Sciatic nerve (tissue), 2 donors: ENCODE results near the gene EDC3. TPM values are rescaled to one million over a fixed set of nuclear protein-coding genes. Genes with fewer than 3 reads are reported as not detected.

Source experiments
- ATAC-seq: fragments of 200-7000 bp; cut with Tn5 transposase; one replicate; pipeline ENCODE4 v1.9.1; 2020; ENCODE audit warnings: mild to moderate bottlenecking, moderate library complexity
- DNase-seq: peaks from one replicate; pipeline ENCODE4 v3.0.0-alpha.2; 2020; ENCODE audit warnings: low spot score
- intact Hi-C: fragments of 100-400 bp; cut with DNase I; formaldehyde crosslinking; loops from one replicate; pipeline ENCODE4 v1.14.2; 2022
- total RNA-seq: library from RNA; stranded (reverse); fragmentation: NEBNext Ultra II Directional; extraction: Animal tissue kit (Norgen Biotek cat#: 25700); gene quantifications from one replicate; pipeline ENCODE4 v1.2.1, GENCODE V29; 2021
- donor health status: DM: no; HTN: no; CAD: no.
- donor health status: DM: no; HTN: no; CAD: no.

The EDC3 gene
- total RNA-seq, 1 donor from 2014 or later, result 32.5 TPM

GRCh38 chr15:74656935-74657535 lies 38.8 kb downstream of the EDC3 start:
- DNase-seq (no peak), ATAC-seq (no peak)
- intact Hi-C loops, result no loop called here

- intact Hi-C loops, result no loop called here
- DNase-seq (no peak), ATAC-seq (no peak)
These were observed 40.4 kb downstream of the EDC3 start for GRCh38 chr15:74655424-74655823.

- intact Hi-C loops, result no loop called here
- ATAC-seq (no peak), DNase-seq (no peak)
These were observed 42.3 kb downstream of the EDC3 start for GRCh38 chr15:74653426-74654102.

- ATAC-seq, result peak; percentile 46
- intact Hi-C loops, result no loop called here
- DNase-seq, result no peak
These were observed 44.5 kb downstream of the EDC3 start for GRCh38 chr15:74651242-74651741.

GRCh38 chr15:74648051-74648842 lies 47.6 kb downstream of the EDC3 start:
- no peak for ATAC-seq
- no peak for DNase-seq
- intact Hi-C loops, result no loop called here

- no peak for ATAC-seq
- no peak for DNase-seq
- intact Hi-C loops, result no loop called here
These were observed 49.3 kb downstream of the EDC3 start for GRCh38 chr15:74646480-74646879.

- DNase-seq (no peak), ATAC-seq (no peak)
- intact Hi-C loops, result no loop called here
These were observed 52.1 kb downstream of the EDC3 start for GRCh38 chr15:74643665-74644204.

- ATAC-seq (peak; percentile 68), DNase-seq (no peak)
- intact Hi-C loops, result no loop called here
These were observed 52.8 kb downstream of the EDC3 start for GRCh38 chr15:74642734-74643664.

- intact Hi-C loops, result no loop called here
- DNase-seq (no peak), ATAC-seq (no peak)
These were observed 53.5 kb downstream of the EDC3 start for GRCh38 chr15:74642348-74642733.

- DNase-seq (no peak), ATAC-seq (no peak)
- intact Hi-C loops, result no loop called here
These were observed 54.7 kb downstream of the EDC3 start for GRCh38 chr15:74641151-74641550.

GRCh38 chr15:74636984-74637383 lies 58.8 kb downstream of the EDC3 start:
- intact Hi-C loops, result no loop called here
- no peak for ATAC-seq
- DNase-seq, result no peak

- peak; percentile 76 for ATAC-seq
- intact Hi-C loops, result no loop called here
- DNase-seq, result peak; percentile 72
These were observed 60.6 kb downstream of the EDC3 start for GRCh38 chr15:74635228-74635627.

- ATAC-seq (no peak), DNase-seq (no peak)
- intact Hi-C loops, result loop anchor here (5.0 kb wide), 2 partner anchors 134 to 261 kb away; no protein-coding TSS in a partner anchor
These were observed 62.0 kb downstream of the EDC3 start for GRCh38 chr15:74633781-74634180.

- intact Hi-C loops, result loop anchor here (5.0 kb wide), 2 partner anchors 135 to 260 kb away; no protein-coding TSS in a partner anchor
These were observed 63.2 kb downstream of the EDC3 start for GRCh38 chr15:74632601-74633000.

GRCh38 chr15:74631935-74632560 lies 63.8 kb downstream of the EDC3 start:
- ATAC-seq, result peak; percentile 70
- intact Hi-C loops, result loop anchor here (5.0 kb wide), 2 partner anchors 135 to 260 kb away; no protein-coding TSS in a partner anchor
- peak; percentile 81 for DNase-seq

More at GRCh38 chr15:74632601-74633000, 63.2 kb downstream of the EDC3 start:
- DNase-seq (no peak), ATAC-seq (no peak)

GRCh38 chr15:74631408-74631807 lies 64.4 kb downstream of the EDC3 start:
- intact Hi-C loops, result loop anchor here (5.0 kb wide), 2 partner anchors 136 to 259 kb away; no protein-coding TSS in a partner anchor
- DNase-seq (no peak), ATAC-seq (no peak)

GRCh38 chr15:74631087-74631385 lies 64.8 kb downstream of the EDC3 start:
- DNase-seq (no peak), ATAC-seq (no peak)
- intact Hi-C loops, result loop anchor here (5.0 kb wide), 2 partner anchors 136 to 259 kb away; no protein-coding TSS in a partner anchor
